Mucosa of stomach (tissue), 1 donor: ENCODE data around the gene NCR3LG1.

Experiments used
- H3K27me3 ChIP-seq: one replicate; pipeline ENCODE4 v1.7.0; 2013; ENCODE audit warnings: mild to moderate bottlenecking, low read length; ENCODE audit not compliant: control insufficient read depth, insufficient read depth
- H3K36me3 ChIP-seq: one replicate; pipeline ENCODE4 v1.7.0; 2013; ENCODE audit warnings: low read length; ENCODE audit not compliant: control insufficient read depth, insufficient read depth
- H3K4me1 ChIP-seq: one replicate; pipeline ENCODE4 v1.7.0; 2013; ENCODE audit warnings: mild to moderate bottlenecking, low read length; ENCODE audit not compliant: control insufficient read depth, insufficient read depth
- H3K4me3 ChIP-seq: one replicate; pipeline ENCODE4 v1.7.0; 2013; ENCODE audit warnings: low read length
- H3K9ac ChIP-seq: one replicate; pipeline ENCODE4 v1.7.0; 2013; ENCODE audit warnings: mild to moderate bottlenecking, low read length, moderate library complexity
- H3K9me3 ChIP-seq: one replicate; pipeline ENCODE4 v1.7.0; 2013; ENCODE audit warnings: mild to moderate bottlenecking, low read length, moderate library complexity; ENCODE audit not compliant: control insufficient read depth
- donor health status: Pancreatic carcinoma.

Gene NCR3LG1

DNA sequence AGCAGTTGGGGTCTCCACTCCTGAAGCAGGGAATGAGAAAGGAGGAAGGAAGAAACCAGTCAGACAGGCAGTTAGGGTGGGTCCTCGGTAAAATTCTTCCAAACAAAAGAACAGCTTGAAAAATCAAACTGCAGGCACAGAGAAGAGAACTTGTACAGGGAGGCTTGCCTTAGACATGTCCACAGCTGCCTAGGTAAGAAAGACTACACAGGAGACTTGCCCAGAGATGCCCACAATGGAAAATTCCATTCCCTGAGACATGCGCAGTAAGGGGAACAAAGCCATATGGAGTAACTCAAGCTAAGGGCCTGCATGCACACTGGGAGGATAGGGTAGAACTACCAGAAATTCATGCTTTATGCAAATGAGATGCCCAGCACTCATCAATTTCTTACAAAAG is 27.1 kb downstream of the NCR3LG1 start:
- Histone ChIP-seq H3K4me3 (no peak overlapping the region), H3K9me3 (no peaks in the 10 kb centered on the region), H3K27me3 (no peaks in the 10 kb centered on the region), H3K4me1 (no peaks in the 10 kb centered on the region), H3K36me3 (no peaks in the 10 kb centered on the region), H3K9ac (no peak overlapping the region)

GRCh38 chr11:17379383-17380180 is 28.0 kb downstream of the NCR3LG1 start:
- no peak overlapping the region for H3K4me3 ChIP-seq
- no peaks in the 10 kb centered on the region for H3K36me3 ChIP-seq
- H3K9me3 ChIP-seq = no peaks in the 10 kb centered on the region

GRCh38 chr11:17381156-17381555 is 29.6 kb downstream of the NCR3LG1 start:
- no peaks in the 10 kb centered on the region for H3K36me3 ChIP-seq
- no peaks in the 10 kb centered on the region for H3K9me3 ChIP-seq
- H3K4me1 ChIP-seq = no peaks in the 10 kb centered on the region
- H3K4me3 ChIP-seq = no peak overlapping the region
- H3K27me3 ChIP-seq = no peaks in the 10 kb centered on the region
- no peak overlapping the region for H3K9ac ChIP-seq

More at GRCh38 chr11:17379383-17380180, 28.0 kb downstream of the NCR3LG1 start:
- Histone ChIP-seq H3K27me3 (no peaks in the 10 kb centered on the region), H3K9ac (no peak overlapping the region), H3K4me1 (no peaks in the 10 kb centered on the region)

- no peak overlapping the region for H3K4me3 ChIP-seq
- no peaks in the 10 kb centered on the region for H3K36me3 ChIP-seq
- H3K9me3 ChIP-seq = no peaks in the 10 kb centered on the region
- no peaks in the 10 kb centered on the region for H3K27me3 ChIP-seq
- no peak overlapping the region for H3K9ac ChIP-seq
- H3K4me1 ChIP-seq = no peaks in the 10 kb centered on the region
Observed at GRCh38 chr11:17382046-17382728, 30.6 kb downstream of the NCR3LG1 start.

- H3K4me1 ChIP-seq = no peaks in the 10 kb centered on the region
- H3K27me3 ChIP-seq = no peaks in the 10 kb centered on the region
- H3K9me3 ChIP-seq = no peaks in the 10 kb centered on the region
- H3K4me3 ChIP-seq = no peak overlapping the region
- H3K9ac ChIP-seq = no peak overlapping the region
- H3K36me3 ChIP-seq = no peaks in the 10 kb centered on the region
Observed at GRCh38 chr11:17383461-17383860, 31.9 kb downstream of the NCR3LG1 start.

- Histone ChIP-seq H3K4me3 (no peak overlapping the region), H3K9ac (no peak overlapping the region), H3K36me3 (no peaks in the 10 kb centered on the region), H3K9me3 (no peaks in the 10 kb centered on the region), H3K4me1 (no peaks in the 10 kb centered on the region), H3K27me3 (no peaks in the 10 kb centered on the region)
Observed at GRCh38 chr11:17384002-17384511, 32.5 kb downstream of the NCR3LG1 start.

DNA sequence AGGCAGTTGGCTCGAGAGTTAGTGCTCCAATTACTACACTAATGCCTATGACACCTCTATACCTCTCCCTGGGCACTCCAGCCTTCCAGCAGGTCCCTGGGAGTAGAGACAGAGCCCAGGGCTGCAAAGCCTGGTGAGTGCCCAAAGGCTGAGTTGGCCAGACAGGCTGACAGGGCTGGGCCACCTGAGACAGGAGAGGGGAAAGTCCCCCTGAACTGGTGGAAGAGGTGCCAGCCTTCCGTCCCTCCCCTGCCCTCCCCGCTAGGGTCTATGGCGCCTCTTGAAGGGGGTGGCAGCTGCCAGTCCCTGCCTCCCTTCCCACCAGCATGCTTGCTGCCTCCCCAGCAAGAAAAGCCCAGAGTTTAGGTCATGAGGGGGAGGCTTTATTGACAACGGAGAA is 33.9 kb downstream of the NCR3LG1 start:
- Histone ChIP-seq H3K9ac (no peak overlapping the region), H3K4me3 (no peak overlapping the region), H3K36me3 (no peaks in the 10 kb centered on the region), H3K9me3 (no peaks in the 10 kb centered on the region), H3K4me1 (no peaks in the 10 kb centered on the region), H3K27me3 (no peaks in the 10 kb centered on the region)

DNA sequence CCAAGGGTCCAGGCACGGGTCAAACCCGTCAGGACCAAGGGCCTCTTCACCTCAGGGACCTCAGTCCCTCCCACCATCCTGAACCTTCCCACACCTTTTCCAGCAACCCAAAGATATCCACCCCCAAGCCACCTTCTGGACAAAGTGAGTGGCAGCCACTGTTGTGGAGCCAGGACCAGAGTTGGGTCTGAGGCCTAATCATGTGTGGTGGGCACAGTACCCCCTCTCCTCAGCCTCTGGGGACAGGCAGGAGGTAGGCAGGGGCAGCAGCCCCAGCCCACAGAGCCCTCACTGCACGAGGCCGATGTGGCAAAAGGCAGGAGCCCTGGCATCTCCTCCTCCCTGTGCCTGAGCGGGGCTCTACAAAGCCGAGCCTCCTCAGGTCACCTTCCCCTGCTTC is 34.3 kb downstream of the NCR3LG1 start:
- Histone ChIP-seq H3K36me3 (no peaks in the 10 kb centered on the region), H3K27me3 (no peaks in the 10 kb centered on the region), H3K9me3 (no peaks in the 10 kb centered on the region), H3K4me1 (no peaks in the 10 kb centered on the region), H3K4me3 (no peak overlapping the region), H3K9ac (no peak overlapping the region)

GRCh38 chr11:17386331-17387084 is 34.9 kb downstream of the NCR3LG1 start:
- H3K27me3 ChIP-seq = no peaks in the 10 kb centered on the region
- H3K4me3 ChIP-seq = no peak overlapping the region
- H3K36me3 ChIP-seq = no peaks in the 10 kb centered on the region
- no peaks in the 10 kb centered on the region for H3K9me3 ChIP-seq
- H3K9ac ChIP-seq = no peak overlapping the region
- no peaks in the 10 kb centered on the region for H3K4me1 ChIP-seq

DNA sequence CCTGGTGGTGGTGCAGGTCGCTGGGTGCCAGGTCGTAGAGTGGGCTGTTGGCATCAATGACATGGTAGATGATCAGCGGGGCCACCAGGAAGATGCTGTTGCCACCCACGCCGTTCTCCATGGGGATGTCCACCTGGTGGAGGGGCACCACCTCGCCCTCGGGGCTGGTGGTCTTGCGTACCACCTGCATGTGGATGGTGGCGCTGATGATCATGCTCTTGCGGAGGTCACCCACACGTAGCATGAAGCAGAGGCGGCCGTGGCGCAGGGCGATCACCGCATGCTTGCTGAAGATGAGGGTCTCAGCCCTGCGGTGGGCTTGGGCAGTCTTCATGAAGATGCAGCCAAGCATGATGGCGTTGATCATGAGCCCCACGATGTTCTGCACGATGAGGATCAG is 35.7 kb downstream of the NCR3LG1 start:
- Histone ChIP-seq H3K36me3 (no peaks in the 10 kb centered on the region), H3K4me3 (no peak overlapping the region)

GRCh38 chr11:17387811-17388210 is 36.2 kb downstream of the NCR3LG1 start:
- H3K27me3 ChIP-seq = no peaks in the 10 kb centered on the region
- no peaks in the 10 kb centered on the region for H3K9me3 ChIP-seq
- H3K4me3 ChIP-seq = no peak overlapping the region
- no peak overlapping the region for H3K9ac ChIP-seq
- H3K36me3 ChIP-seq = no peaks in the 10 kb centered on the region
- H3K4me1 ChIP-seq = no peaks in the 10 kb centered on the region

More for the DNA sequence above, 35.7 kb downstream of the NCR3LG1 start:
- no peak overlapping the region for H3K9ac ChIP-seq
- H3K27me3 ChIP-seq = no peaks in the 10 kb centered on the region
- no peaks in the 10 kb centered on the region for H3K9me3 ChIP-seq
- H3K4me1 ChIP-seq = no peaks in the 10 kb centered on the region
